Activated CD4-positive, alpha-beta T cell treated with anti-CD3 and anti-CD28 coated beads for 48 hours (primary cell): ENCODE measurements around the gene OR2H2.
A peak's percentile ranks its signal among the peaks of the same experiment; 100 is the strongest.

ENCODE experiments used
- DNase-seq: peaks from one replicate; pipeline ENCODE4 v3.0.0-alpha.2; 2020

Gene OR2H2

DNA sequence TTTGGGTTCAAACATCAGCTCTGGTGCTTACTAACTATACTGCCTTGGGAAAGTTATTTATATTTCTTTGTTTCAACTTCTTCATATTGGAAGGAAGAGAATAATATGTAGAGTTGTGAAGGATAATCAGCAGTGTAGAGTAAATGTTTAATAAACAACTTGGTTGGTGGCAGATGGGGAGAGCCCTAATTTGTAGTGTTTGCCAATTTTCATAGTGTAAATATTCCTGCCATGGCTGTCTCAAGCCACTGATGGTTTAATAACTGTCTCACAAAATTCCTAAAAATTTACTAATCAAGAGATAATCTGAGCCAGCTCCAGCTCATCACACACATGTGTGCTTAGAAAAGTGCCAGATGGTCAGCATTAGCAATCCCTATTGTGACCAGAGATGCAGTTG is at the start of gene OR2H2:
OR2H2 (plus strand) TSS at position 301 of the 400 bp plus-strand sequence. CDS start 2,824 bp downstream, outside the sequence.
- no peak for DNase-seq

DNA sequence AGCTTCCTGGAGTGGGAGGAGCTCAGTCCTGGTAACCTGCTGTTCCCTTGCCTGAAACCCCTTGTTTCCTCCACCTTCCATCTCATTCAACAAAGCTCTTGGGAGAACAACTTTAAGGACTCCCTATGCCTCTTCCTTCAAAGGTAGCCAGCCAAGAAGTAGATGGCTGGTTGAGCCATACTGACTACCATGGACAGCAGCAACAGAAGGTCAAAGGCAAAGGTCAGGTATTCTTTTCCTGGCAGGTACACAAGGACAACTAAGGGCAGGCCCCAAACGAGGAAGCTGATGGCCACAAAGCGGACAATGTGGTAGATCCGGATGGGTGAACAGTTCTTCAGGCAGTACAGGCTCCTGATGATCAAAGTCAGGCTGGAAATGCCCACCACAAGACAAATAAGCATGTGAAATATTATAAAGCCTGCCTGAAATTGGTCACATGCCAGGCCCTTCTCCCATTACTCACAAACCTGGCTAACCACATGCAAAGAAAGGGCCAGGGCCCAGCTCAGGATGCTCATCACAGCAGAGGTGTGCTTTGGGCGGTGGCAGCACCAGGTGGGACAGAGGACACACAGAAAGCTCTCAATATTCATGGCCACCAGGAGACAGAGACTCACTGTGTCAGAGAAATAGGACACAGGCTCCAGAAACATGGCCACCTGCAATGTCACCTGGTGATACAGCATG is 47.1 kb upstream of the OR2H2 start:
- DNase-seq: no peak

DNA sequence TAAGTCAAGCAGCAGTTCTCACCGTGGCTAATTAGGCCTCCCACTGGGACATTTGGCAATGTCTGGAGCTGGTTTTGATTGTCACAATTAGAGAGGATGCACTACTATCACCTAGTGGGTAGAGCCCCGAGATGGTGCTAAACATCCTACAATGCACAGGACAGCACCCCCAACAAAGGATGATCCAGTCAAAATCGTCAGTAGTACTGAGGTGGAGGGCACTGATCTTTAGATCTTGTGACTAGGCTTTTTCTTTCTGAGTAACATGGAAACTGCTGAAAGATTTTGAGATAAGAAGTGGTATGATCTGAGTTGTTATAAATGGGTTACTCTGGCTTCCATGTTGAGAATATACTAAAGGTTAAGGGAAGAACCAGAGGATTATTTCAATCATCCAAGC is 37.3 kb upstream of the OR2H2 start:
- peak; percentile 25 for DNase-seq

DNA sequence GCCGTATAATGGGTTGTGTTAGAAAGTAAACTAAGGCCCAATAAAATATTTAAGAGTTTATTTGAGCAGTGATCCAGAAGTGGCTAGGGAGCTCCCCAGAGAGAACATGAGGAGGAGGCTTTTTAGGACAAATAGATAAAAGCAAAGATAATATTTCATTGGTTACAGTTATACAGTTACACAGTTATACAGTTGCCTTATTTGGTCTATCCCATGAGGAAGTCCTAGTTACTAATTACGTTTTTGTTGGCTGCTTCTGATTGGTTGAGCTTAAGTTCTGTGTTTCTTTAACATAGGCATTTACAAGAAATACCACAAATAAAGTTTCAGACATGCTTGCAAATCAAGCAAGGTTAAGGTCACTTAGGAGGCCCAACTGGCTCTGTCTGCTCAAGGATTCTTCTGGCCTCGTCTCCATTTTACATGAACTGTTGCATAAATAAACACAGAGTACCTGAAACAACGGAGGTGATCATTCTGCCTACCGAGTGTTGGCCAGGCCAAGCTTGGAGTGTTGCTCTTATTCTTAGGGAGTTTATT is 32.3 kb upstream of the OR2H2 start:
- no peak for DNase-seq

DNA sequence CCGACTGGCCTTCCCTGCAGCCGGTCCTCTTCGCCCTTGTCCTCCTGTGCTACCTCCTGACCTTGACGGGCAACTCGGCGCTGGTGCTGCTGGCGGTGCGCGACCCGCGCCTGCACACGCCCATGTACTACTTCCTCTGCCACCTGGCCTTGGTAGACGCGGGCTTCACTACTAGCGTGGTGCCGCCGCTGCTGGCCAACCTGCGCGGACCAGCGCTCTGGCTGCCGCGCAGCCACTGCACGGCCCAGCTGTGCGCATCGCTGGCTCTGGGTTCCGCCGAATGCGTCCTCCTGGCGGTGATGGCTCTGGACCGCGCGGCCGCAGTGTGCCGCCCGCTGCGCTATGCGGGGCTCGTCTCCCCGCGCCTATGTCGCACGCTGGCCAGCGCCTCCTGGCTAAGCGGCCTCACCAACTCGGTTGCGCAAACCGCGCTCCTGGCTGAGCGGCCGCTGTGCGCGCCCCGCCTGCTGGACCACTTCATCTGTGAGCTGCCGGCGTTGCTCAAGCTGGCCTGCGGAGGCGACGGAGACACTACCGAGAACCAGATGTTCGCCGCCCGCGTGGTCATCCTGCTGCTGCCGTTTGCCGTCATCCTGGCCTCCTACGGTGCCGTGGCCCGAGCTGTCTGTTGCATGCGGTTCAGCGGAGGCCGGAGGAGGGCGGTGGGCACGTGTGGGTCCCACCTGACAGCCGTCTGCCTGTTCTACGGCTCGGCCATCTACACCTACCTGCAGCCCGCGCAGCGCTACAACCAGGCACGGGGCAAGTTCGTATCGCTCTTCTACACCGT is 31.5 kb upstream of the OR2H2 start:
- DNase-seq: peak; percentile 40

DNA sequence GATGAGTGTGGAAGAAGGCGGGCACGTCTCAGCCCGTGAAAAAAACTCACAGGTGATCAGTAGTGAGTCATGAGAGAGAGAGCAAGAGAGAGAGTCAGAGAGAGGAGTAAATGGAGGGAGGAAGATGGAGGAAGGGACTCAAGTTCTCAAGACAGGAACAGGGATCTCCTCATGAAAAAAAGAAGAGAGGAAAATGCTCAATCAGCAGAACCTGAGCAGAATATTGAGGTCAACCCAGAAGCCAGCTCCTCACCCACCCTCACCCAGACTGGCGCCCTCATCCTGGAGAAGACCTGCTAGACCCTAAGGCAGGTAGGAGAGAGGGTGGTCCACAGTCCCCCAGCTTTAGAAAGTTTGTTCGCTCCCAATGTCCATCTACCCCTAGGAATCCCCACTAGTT is 30.2 kb upstream of the OR2H2 start:
- DNase-seq: no peak

DNA sequence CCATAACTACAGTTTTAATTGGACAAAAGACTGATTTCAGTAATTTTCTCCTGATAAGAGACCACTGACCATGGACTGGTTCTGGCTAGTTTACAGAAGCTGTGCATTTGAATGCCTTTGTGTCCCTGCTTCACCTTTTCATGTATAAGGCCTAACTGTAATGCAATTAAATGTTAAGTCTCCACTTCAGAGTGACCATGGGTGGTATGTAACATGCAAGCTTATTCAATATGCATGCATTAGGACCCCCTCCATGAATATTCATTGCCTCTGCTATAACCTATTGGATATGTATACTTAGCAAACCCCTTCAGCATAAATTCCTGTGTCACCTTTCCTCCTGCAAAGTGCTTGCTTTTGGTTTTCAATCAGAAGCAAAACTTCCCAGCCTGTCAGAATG is 27.6 kb upstream of the OR2H2 start:
- no peak for DNase-seq

DNA sequence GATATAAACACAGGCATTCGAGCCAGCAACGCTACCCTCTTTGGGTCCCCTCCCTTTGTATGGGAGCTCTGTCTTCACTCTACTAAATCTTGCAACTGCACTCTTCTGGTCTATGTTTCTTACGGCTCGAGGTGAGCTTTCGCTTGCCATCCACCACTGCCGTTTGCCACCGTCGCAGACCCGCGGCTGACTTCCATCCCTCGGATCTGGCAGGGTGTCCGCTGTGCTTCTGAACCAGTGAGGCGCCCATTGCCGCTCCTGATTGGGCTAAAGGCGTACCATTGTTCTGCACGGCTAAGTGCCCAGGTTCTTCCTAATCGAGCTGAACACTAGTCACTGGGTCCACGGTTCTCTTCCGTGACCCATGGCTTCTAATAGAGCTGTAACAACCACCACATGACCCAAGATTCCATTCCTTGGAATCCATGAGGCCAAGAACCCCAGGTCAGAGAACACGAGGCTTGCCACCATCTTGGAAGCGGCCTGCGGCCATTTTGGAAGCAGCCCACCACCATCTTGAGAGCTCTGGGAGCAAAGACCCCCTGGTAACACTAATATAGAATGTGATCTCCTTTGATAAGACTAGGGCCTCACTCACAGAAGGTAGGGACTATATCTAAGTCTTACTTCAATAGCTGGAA is 26.4 kb upstream of the OR2H2 start:
- no peak for DNase-seq

DNA sequence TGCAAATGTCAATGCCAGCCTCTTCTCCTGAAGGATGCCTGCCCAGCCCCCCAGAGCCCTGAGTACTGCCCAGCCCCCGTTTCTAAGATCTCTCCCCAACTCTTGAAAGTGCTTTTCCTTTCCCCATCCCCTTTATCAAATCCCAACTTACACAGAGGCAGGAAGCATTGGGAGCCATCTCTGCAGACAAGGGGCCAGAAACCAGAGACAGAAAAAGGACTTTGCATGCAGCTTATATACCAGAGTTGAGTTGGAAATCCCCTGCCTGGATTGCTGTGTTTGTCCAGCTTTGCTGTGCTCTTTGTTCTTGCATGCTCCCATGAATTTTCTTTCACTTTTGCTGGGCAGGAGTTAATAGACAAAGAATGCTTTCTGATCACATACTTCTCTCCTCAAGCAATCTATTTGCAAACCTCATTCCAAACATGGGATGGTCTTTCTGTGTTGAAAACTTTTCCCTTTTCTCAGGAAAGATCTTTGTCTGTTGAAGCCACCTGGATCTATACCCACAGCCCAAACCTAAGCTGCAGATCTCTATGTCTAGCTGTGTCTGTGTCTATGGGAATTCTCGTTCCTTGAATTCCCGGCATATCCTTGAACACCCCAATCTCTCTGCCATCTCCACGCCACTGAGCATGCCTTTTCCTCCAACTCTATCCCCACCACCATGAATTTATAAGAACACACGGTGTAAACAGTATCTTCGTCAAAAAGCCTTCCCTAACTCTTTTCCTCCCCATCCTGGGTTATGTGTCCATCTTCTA is 25.2 kb upstream of the OR2H2 start, which contains the start of gene UBD:
UBD (minus strand) TSS at position 209 of the 764 bp plus-strand sequence; CDS start at position 178, 31 bp downstream.
- DNase-seq: no peak

DNA sequence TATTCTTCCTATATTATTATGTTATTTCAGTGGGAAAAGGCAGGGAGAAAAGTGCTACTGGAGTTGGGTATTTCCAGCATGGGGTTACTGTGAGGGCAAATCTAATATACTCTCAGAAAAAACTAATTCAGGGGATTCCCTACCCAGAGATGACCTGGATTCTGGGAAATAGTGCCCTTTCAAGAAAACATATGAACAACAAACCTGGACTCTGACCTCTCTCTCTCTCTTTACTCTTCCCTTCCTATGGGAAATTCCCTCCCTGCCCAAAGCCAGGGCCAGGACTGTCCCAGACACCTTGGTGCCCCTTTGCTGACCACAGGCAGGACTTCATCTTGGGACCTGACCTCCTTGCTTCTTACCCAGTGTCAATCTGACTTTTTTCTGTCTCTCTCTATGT is 23.8 kb upstream of the OR2H2 start:
- no peak for DNase-seq

DNA sequence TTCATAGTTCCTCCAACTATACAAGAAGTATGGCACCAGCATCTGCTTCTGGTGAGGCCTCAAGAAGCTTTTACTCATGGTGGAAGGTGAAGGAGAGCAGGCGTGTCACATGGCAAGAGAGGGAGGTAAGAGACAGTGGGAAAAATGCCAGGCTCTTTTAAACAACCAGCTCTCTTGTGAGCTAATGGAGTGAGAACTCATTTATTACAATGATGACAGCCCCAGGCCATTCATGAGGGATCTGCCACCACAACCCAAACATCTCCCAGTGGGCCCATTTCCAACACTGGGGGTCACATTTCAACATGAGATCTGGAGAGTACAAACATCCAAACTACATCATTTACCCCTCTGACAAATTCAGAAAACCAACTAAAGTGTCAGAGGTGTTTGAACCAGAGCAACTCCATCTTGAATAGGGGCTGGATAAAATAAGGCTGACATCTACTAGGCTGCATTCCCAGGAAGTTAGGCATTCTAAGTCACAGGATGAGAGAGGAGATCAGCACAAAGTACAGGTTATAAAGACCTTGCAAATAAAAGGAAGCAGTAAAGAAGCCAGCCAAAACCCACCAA is 23.2 kb upstream of the OR2H2 start:
- no peak for DNase-seq

DNA sequence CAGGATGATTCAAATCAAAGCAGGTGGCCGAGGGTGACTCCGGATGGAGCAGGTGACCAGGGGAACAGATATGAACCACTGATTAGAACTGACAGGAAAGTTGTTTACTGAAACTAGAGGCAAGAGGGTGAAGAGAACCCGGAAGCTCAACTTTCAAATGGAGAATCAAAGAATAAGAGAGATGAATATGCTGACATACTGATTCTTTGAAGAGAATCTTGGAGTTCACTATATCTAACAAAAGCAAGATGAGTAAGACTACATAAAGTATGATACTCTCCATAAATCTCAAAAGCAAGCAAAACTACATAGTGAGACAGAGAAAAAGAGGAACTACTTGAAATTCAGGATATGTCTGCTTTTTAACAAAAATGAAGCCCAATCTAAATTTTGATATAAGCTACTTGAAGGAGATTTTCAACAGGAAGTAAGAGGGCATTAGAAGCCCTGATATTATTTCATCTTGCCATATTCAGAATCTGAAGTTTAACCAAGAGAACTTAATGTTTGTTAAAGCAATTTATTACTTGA is 21.4 kb upstream of the OR2H2 start:
- DNase-seq: no peak

DNA sequence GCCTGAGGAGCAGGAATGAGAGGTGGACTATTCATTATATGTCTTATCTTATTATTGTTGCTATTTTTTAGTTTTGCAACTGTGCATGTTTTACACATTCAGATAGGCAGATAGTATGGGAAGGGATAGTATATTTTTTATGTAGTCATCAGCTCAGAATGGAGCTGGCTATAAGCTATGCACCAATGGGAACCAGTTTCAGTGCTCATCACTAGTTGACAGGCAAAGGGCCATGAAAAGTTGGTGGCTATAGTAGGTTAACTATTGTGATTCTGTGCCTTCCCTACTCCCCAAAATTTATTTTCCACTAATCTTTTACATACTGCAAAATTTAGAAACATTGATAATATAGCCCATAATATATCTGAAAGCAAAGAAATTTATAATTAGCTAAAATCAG is 20.0 kb upstream of the OR2H2 start:
- DNase-seq: no peak

DNA sequence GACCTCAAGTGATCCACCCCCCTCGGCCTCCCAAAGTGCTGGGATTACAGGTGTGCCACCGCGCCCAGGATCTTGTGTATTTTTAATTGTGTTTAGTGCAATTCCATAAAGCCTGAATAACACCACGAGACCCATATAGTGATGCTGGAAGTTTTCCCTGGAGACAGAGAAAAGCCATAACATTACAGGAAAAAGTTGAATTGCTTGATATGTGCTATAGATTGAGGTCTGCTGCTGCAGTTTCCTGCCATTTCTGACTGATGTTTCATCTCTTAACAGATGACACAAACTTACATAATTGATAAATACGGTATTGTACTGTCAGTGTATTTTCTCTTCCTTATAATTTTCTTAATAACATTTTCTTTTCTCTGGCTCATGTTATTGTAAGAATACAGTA is 18.1 kb upstream of the OR2H2 start:
- DNase-seq: no peak

DNA sequence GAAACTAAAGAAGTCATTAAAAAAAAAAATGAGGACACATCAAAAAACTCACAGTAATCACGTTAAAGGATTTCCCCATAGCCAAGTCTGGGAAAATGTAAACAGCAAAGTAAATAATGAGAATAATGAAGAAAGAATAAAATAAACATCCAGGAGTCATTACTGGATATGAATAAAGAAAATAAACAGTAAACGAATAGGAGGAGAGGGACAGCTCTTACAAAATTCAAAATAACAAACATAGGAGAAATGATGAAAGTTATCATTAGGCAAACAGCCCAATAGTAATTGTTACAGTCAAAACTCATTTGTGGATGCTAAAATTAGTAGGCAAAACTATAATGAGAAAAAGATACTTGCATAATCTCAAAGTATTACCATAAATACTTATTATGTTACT is 17.4 kb upstream of the OR2H2 start:
- no peak for DNase-seq

DNA sequence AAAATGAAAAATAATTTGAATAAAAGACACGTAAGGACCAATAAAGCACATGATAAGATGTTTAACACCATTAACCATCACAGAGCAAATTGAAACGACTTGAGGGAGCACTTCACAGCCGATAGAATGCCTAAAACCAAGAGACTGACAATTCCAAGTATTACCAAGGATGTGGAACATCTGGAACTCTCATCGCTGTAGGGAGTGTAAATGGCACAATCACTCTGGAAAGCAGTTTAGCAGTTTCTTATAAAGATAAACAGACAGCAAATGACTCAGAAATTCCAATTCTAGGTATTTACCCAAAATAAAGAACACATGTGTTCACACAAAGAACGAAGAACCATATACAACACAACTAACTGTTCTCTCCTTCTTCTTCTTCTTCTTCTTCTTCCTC is 16.9 kb upstream of the OR2H2 start:
- no peak for DNase-seq

DNA sequence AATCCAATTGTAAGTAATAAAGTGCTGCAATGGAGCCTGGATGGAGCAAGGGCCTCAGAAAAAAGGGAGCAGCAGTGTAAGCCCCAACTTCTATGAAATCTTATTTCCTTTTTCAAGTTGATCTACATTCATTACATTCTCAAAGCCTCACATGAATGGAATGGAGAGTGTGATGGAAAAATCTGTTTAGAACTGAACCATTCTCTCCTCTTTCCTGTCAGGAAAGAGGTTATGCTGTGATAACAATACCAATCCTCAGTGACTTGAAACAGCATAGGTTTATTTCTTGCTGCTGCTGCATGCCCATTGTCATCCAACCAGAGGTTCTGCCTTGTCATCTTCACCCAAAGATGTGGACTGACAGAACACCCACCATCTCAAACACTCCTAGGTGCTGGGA is 8.9 kb upstream of the OR2H2 start:
- DNase-seq: no peak

DNA sequence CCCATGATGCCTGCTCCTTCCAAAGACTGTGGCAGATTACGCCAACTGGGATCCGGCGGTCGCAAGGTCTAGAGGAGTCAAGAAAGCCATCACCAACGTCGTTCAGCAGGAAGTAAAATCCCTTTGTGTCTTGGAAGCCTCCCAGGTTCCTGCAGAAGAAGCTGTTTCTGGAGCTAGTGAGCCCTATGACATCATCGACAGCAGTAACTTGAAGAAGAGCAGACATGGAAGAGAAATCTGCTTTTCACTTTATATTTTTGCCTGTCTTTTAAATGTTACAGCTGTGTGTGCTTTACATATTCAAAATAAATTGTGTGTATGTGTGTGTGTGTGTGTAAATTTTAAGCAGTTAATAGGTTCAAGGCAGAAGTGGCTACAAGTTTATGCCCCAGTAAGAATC is 7.4 kb upstream of the OR2H2 start:
- no peak for DNase-seq

DNA sequence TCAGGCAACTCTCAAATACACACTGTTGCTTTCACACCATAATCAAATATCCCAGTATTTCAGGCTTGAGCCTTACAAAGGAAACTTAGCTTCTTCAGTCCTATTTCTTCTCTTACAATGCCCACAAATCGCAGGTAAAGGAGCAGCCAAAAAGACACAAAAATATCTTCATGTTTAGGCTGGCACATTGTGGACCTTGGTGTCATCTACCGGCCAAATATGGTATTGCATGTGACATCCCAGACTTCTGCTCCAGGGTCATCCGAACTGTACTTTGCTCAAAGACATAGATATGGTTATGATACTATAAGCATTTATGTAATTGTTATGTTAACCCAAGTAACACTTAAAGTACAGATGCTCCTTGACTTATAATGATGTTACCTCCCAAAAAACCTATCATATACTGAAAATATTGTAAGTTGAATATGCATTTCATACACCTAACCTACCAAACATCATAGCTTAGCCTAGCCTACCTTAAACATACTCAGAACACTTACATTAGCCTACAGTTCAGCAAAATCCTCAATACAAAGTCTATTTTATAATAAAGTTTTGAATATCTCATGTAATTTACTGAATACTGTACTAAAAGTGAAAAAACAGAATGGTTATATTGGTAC is 4.6 kb downstream of the OR2H2 start:
- DNase-seq: peak; percentile 61

DNA sequence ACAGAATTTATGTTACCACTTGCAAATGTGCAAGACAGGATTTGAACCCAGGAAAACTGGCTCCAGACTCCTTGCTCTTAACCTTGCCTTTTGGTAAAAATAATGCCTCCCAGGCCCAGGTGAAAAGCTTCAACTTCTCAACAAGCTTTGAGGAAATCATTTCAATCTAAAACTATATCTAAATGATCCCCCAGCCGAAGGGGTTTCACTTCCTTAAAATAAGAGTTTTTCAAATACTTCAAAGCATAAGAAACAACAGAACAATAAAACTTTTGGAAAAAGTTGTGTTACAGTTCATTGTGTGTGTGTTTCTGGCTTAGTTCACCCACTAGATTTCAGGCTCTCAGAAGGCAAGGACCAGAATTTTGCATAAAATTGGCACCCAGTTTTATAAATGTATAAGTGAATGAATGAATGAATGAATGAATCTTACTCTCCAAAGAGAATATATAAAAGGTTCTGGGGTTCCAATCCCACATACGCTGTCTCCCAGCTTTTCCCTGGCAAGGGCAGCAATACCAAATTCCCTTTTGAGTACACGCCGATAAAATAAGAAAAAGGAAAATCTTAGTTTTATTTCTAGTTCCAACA is 5.4 kb downstream of the OR2H2 start:
- DNase-seq: no peak

DNA sequence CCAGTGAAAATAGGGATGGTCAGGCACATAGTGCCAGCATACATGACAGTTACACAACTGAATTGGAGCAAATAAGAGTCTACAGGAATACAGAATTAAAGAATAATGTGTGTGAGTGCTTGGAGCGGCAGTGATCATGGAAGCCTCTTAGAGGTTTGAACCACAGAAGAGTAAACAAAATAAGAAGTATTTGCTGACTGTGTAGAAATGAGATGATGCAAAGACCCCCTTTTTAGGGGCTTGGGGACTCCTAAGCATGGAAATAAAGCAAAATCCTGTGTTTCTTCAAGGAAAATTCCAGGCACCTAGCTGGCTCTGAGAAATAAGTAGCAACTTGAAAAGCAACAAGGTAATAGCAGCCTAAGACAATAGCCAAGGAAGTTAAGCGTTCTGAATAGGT is 6.8 kb downstream of the OR2H2 start:
- DNase-seq: no peak
